ENCODE measurements around the gene BAHCC1. TPM values are rescaled to one million over a fixed set of nuclear protein-coding genes. Genes with fewer than 3 reads are reported as not detected.

The BAHCC1 gene
- polyA plus RNA-seq, 1 experiment = 3.1 TPM

- CTCF ChIA-PET = interaction anchor here (1.4 kb wide), 1 partner anchor 18 kb away, joined by 4 read pairs; no protein-coding TSS in a partner anchor
- Histone ChIP-seq H3K27me3 (ENCODE audit: control insufficient read depth, insufficient read depth, low read length) (no peaks in the 10 kb centered on the region), H3K36me3 (ENCODE audit: control insufficient read depth, insufficient read depth, low read length) (peaks cover 4% of the 10 kb centered on the region), H3K4me3 (ENCODE audit: low read depth, low read length) (no peak overlapping the region)
- TF ChIP-seq CTCF (IDR thresholded peaks at IDR 0.05; ENCODE audit: insufficient read depth, low read depth, low read length) = no peak
- DNase-seq (ENCODE audit: low read depth) = no peak
- POLR2A ChIA-PET = no interaction called here
These were observed 63.4 kb downstream of the BAHCC1 start for GRCh38 chr17:81458628-81459027.

- CTCF ChIA-PET = interaction anchor here (0.7 to 1.4 kb wide), 2 partner anchors 15 to 19 kb away, joined by 3 to 4 read pairs; no protein-coding TSS in a partner anchor
These were observed 64.0 kb downstream of the BAHCC1 start for GRCh38 chr17:81459224-81459623.

GRCh38 chr17:81459864-81460263 is 64.6 kb downstream of the BAHCC1 start:
- TF ChIP-seq CTCF (IDR thresholded peaks at IDR 0.05; ENCODE audit: insufficient read depth, low read depth, low read length) = no peak
- Histone ChIP-seq H3K4me3 (ENCODE audit: low read depth, low read length) (no peak overlapping the region), H3K27me3 (ENCODE audit: control insufficient read depth, insufficient read depth, low read length) (no peaks in the 10 kb centered on the region), H3K36me3 (ENCODE audit: control insufficient read depth, insufficient read depth, low read length) (peaks cover 3% of the 10 kb centered on the region)
- ChIA-PET CTCF (interaction anchor here (0.7 to 1.4 kb wide), 2 partner anchors 15 to 19 kb away, joined by 3 to 4 read pairs; no protein-coding TSS in a partner anchor), POLR2A (no interaction called here)
- no peak for DNase-seq (ENCODE audit: low read depth)

More at GRCh38 chr17:81459224-81459623, 64.0 kb downstream of the BAHCC1 start:
- no peak for TF ChIP-seq CTCF (IDR thresholded peaks at IDR 0.05; ENCODE audit: insufficient read depth, low read depth, low read length)
- Histone ChIP-seq H3K36me3 (ENCODE audit: control insufficient read depth, insufficient read depth, low read length) (peaks cover 3% of the 10 kb centered on the region), H3K27me3 (ENCODE audit: control insufficient read depth, insufficient read depth, low read length) (no peaks in the 10 kb centered on the region), H3K4me3 (ENCODE audit: low read depth, low read length) (no peak overlapping the region)
- POLR2A ChIA-PET = no interaction called here
- DNase-seq (ENCODE audit: low read depth) = no peak

GRCh38 chr17:81460856-81461460 is 65.7 kb downstream of the BAHCC1 start:
- no peaks in the 10 kb centered on the region for H3K27me3 ChIP-seq (ENCODE audit: control insufficient read depth, insufficient read depth, low read length)
- H3K36me3 ChIP-seq (ENCODE audit: control insufficient read depth, insufficient read depth, low read length) = peaks cover 3% of the 10 kb centered on the region
- TF ChIP-seq CTCF (IDR thresholded peaks at IDR 0.05; ENCODE audit: insufficient read depth, low read depth, low read length) = no peak
- no peak for DNase-seq (ENCODE audit: low read depth)
- H3K4me3 ChIP-seq (ENCODE audit: low read depth, low read length) = no peak overlapping the region
- POLR2A ChIA-PET = no interaction called here
- CTCF ChIA-PET = interaction anchor here (0.6 kb wide), 1 partner anchor 170 kb away, joined by 3 read pairs; no protein-coding TSS in a partner anchor

- DNase-seq (ENCODE audit: low read depth) = no peak
- ChIA-PET CTCF (interaction anchor here (0.6 to 1.1 kb wide), 2 partner anchors 21 to 170 kb away, joined by 3 to 6 read pairs; no protein-coding TSS in a partner anchor), POLR2A (no interaction called here)
- no peak overlapping the region for H3K4me3 ChIP-seq (ENCODE audit: low read depth, low read length)
- peaks cover 2% of the 10 kb centered on the region for H3K36me3 ChIP-seq (ENCODE audit: control insufficient read depth, insufficient read depth, low read length)
- TF ChIP-seq CTCF (IDR thresholded peaks at IDR 0.05; ENCODE audit: insufficient read depth, low read depth, low read length) = no peak
- no peaks in the 10 kb centered on the region for H3K27me3 ChIP-seq (ENCODE audit: control insufficient read depth, insufficient read depth, low read length)
These were observed 66.6 kb downstream of the BAHCC1 start for GRCh38 chr17:81461607-81462500.

Data from BJ (cell line).